HuH-7 (cell line): ENCODE data around the gene TMCO2.
"Not testable (repeated sequence)": the region's sequence is repeated elsewhere in the genome, so short reads cannot be mapped to it uniquely, and the experiment has no call there.

ENCODE experiments used
- DNase-seq: peaks from one replicate; pipeline ENCODE4 v3.0.0; 2011; ENCODE audit warnings: low spot score

TMCO2 gene

GRCh38 chr1:40247655-40248054, at the start of gene TMCO2:
Gene TMCO2 (plus strand): TSS chr1:40247937. CDS start chr1:40247994, 57 bp downstream.
- DNase-seq, result peak; percentile 65

- DNase-seq, result no peak
Measured at GRCh38 chr1:40199126-40199525, 48.6 kb upstream of the TMCO2 start.

- DNase-seq, result no peak
Measured at GRCh38 chr1:40204856-40205255, 42.9 kb upstream of the TMCO2 start.

- no peak for DNase-seq
Measured at GRCh38 chr1:40210511-40211204, 37.1 kb upstream of the TMCO2 start.

GRCh38 chr1:40218333-40218732, 29.4 kb upstream of the TMCO2 start:
- DNase-seq, result no peak

GRCh38 chr1:40221471-40221905, 26.2 kb upstream of the TMCO2 start:
- not testable (repeated sequence) for DNase-seq

DNA sequence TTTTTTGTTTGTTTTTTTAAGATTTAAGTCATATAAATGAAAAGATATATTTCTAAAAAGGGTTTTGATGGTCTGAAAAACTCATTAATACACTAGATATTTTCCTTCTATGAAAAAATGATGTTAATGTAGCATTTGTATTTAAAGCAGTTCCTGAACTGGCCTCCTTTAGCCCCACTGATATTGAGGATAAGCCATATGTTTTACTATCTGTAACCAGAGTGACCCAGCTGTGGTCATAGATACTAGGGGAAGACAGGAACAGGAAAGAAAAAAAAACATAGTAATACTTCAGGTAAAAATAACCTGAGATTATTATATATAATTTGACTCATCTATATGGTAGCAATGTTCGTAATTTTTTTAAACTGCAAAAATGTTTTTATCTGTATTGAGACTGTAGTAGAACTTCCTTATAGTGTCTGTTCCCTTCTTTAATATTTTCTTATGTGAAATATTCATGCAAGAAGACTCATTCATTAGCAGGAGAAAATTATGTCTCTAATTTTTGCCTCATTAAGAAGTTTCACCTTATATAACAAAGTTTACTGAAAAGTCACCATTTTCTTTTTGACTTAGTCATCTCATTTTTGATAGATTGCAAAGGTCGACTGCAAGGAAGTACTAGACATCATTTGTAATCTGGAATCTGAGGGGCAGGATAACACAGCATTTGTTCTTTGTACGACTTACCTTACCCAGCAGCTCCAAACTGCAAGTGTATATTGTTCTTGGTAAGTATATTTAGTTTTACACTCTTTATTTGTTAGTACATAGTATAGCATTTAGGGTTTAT, 25.6 kb upstream of the TMCO2 start:
- DNase-seq, result no peak

- DNase-seq, result no peak
Measured at GRCh38 chr1:40224040-40224439, 23.7 kb upstream of the TMCO2 start.

- peak; percentile 27 for DNase-seq
Measured at GRCh38 chr1:40226192-40226591, 21.5 kb upstream of the TMCO2 start.

- DNase-seq, result no peak
Measured at GRCh38 chr1:40232444-40232843, 15.3 kb upstream of the TMCO2 start.

DNA sequence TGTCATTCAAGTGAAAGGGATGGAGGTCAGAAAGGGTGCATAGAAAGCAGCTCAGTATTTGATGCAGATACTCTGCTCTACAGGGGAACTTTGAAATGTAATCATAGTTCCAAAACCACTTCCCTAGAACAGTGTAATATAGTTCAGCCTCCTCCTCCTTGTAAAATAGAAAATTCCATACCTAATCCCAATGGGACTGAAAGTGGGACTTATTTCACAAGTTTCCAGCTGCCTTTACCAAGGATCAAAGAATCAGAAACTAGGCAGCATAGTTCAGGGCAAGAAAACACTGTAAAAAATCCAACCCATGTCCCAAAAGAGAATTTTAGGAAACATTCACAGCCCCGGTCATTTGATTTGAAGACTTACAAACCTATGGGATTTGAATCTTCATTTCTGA, 8.1 kb upstream of the TMCO2 start:
- DNase-seq, result no peak

GRCh38 chr1:40240390-40240789, 7.3 kb upstream of the TMCO2 start:
- DNase-seq, result no peak

- DNase-seq, result no peak
Measured at GRCh38 chr1:40241362-40241761, 6.4 kb upstream of the TMCO2 start.

DNA sequence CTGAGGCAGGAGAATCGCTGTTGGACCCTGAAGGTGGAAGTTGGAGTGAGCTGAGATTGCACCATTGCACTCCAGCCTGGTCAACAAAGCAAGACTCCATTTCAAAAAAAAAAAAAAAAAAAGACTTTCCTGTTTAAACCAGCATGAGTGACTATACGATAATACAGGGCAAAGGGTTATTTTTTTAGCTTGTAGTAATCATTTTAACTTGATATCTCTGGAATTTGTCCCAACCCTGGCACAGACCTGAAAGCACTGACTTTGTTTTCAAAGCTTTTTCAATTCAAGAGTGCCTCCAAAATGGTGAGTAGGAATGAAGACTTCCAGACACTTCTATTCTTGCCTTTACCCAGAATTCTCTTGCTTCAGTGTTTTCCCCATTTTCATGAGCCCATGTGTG, 4.4 kb upstream of the TMCO2 start:
- no peak for DNase-seq

GRCh38 chr1:40244138-40244744, 3.5 kb upstream of the TMCO2 start:
- no peak for DNase-seq

- DNase-seq, result no peak
Measured at GRCh38 chr1:40245686-40246085, 2.1 kb upstream of the TMCO2 start.

- DNase-seq, result no peak
Measured at GRCh38 chr1:40248412-40248811, 675 bp downstream of the TMCO2 start.

- DNase-seq, result no peak
Measured at GRCh38 chr1:40251456-40251855, 3.7 kb downstream of the TMCO2 start.

- no peak for DNase-seq
Measured at GRCh38 chr1:40252601-40253000, 4.9 kb downstream of the TMCO2 start.

DNA sequence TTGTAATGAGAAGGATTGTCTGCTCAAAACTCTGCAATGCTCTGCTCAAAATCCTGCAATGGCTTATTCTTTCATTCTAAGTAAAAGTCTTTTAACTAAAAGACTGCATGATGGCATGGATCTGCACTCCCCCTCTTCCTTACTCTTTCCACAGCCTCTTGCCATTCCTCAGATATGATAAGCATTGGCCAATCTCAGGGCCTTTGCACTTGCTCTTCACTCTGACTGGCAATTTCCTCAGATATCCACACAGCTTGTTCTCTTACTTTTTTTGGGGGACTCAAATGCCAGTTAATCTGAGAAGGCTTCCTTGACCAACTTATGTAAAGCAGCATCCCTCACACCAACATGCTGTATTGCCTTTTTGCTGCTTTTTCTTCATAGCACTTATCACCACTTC, 7.5 kb downstream of the TMCO2 start:
- no peak for DNase-seq

DNA sequence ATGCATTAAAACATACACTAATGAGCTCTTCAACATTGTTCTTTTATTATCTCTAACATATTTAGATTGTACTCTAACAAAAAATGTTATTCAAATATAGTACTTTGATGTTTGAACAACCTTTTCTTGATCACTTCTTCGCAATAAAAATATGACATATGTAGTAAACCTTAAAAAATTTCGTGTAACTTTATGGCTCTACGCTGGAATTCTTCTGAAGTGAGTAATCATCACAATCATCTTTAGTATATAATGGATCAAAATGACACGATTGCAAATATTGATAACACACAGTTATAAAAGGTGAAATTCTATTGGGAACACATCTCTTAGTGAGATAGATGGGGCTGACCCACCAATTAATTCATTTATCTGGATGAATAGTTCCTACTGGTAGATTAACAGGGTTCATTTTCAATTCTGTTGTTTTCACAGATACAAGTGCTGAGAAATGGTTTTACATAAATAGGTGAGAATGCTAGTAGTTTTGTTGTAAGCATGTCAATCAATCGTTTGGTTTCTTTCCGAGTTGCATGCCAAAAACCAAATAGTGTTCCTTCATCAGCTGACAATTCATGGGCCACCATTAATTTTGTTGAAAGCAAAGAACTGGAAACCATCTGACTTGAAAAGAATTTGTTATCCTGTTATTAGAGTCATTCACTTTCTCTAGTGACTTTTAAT, 8.8 kb downstream of the TMCO2 start:
- no peak for DNase-seq

DNA sequence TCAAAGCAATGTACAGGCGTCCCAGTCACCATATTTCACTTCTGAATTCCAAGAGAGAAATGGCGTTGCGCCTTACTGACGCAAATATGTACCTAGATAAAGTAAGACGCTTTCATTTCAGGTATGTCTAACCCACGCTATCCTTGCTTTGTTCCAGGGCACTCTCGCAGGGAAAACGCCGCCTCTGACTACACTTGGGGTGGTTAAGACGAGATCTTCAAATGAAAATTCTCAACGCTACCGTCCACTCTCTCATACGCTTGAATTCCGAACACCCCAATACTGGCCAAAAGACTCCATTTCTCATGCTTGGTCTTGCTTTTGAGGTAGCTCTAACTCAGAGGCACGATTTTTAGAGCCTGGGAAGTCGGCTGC, 9.6 kb downstream of the TMCO2 start:
- DNase-seq, result no peak
